ENCODE data around the gene ARHGEF28. TPM values are rescaled to one million over a fixed set of nuclear protein-coding genes. Genes with fewer than 3 reads are reported as not detected.

ARHGEF28 gene
- total RNA-seq, 1 experiment from 2014 or later, result 6.1 TPM

- no TSS peak for BruUV-seq (replicated peaks)
- H3K4me2 ChIP-seq (ENCODE audit: low read length), result no peak overlapping the region
- H4K20me1 ChIP-seq (ENCODE audit: insufficient read depth), result no peaks in the 10 kb centered on the region
- H3K27me3 ChIP-seq (ENCODE audit: insufficient read depth, low read length), result no peaks in the 10 kb centered on the region
- ATAC-seq (no peak), DNase-seq (ENCODE audit: low read depth, low spot score) (no peak)
- POLR2A ChIA-PET, result no interaction called here
- intact Hi-C loops (cut with micrococcal nuclease), result no loop called here
- no peak overlapping the region for H3K9ac ChIP-seq (ENCODE audit: low read length)
- H3K9me3 ChIP-seq (ENCODE audit: control insufficient read depth in 1 of 2, insufficient read depth in 1 of 2, low read depth in 1 of 2, low read length in 2 of 2), result no peaks in the 10 kb centered on the region
- no peaks in the 10 kb centered on the region for H3K79me2 ChIP-seq (ENCODE audit: insufficient read depth, low read length)
- H3K9me2 ChIP-seq (ENCODE audit: insufficient read depth), result no peaks in the 10 kb centered on the region
- no peaks in the 10 kb centered on the region for H3K36me3 ChIP-seq (ENCODE audit: control insufficient read depth in 1 of 2, insufficient read depth in 2 of 2, low read length in 2 of 2)
- H3K4me1 ChIP-seq (ENCODE audit: control insufficient read depth in 1 of 2, insufficient read depth in 2 of 2, low read length in 2 of 2), result no peaks in the 10 kb centered on the region
- no peak overlapping the region for H3K27ac ChIP-seq (ENCODE audit: low read depth, low read length)
- RAD21 ChIA-PET (ENCODE audit: low non-redundant PET in 1 of 2, low total read pairs in 2 of 2, uncharacterized antibody in 2 of 2, unreplicated experiment in 2 of 2), result no interaction called here
- CTCF ChIA-PET, result no interaction called here
- no peak for TF ChIP-seq TCF7L2 (IDR thresholded peaks at IDR 0.05; ENCODE audit: borderline replicate concordance, extremely low read depth, insufficient read depth, insufficient read length)
- TF ChIP-seq SIN3A (IDR thresholded peaks at IDR 0.05; ENCODE audit: low read depth), result no peak
- no peak for TF ChIP-seq ZFX (IDR thresholded peaks at IDR 0.05)
- no peak for TF ChIP-seq FOSL1 (IDR thresholded peaks at IDR 0.05; ENCODE audit: low read depth)
- TF ChIP-seq MAX (IDR thresholded peaks at IDR 0.05), result no peak
- TF ChIP-seq REST (IDR thresholded peaks at IDR 0.05; ENCODE audit: low read depth), result no peak
- no peak for TF ChIP-seq YY1 (IDR thresholded peaks at IDR 0.05; ENCODE audit: extremely low read depth, insufficient replicate concordance, low read depth, low read length)
- no peak for TF ChIP-seq ELF1 (IDR thresholded peaks at IDR 0.05; ENCODE audit: borderline replicate concordance, low read depth)
- no peak for TF ChIP-seq EZH2 (IDR thresholded peaks at IDR 0.05)
- H2AFZ ChIP-seq (ENCODE audit: low read depth, low read length, poor library complexity, severe bottlenecking), result no peak overlapping the region
- no peak overlapping the region for H3K4me3 ChIP-seq (replicated peaks in 1 of 2; ENCODE audit: low read depth in 1 of 2, low read length in 2 of 2)
Measured at GRCh38 chr5:73962801-73963425, 336.9 kb downstream of the ARHGEF28 start.
